C4-2B (cell line): ENCODE measurements around the gene TLNRD1.

Experiments
- CTCF ChIP-seq: fragments of 450-650 bp; conservative IDR thresholded peaks from 2 replicates; pipeline ENCODE4 v1.5.1; 2017; ENCODE audit warnings: mild to moderate bottlenecking
- ZFX ChIP-seq: fragments of 450-650 bp; IDR thresholded peaks from 2 replicates; pipeline ENCODE4 v1.6.1; 2017

- TF ChIP-seq CTCF (no peak), ZFX (no peak)
Observed at GRCh38 chr15:80992006-80992405, 8.7 kb upstream of the TLNRD1 start.
